ENCODE data around the gene SUMO2.
"Not testable (repeated sequence)": the region's sequence is repeated elsewhere in the genome, so short reads cannot be mapped to it uniquely, and the experiment has no call there.

The SUMO2 gene

GRCh38 chr17:75181608-75182318 is 996 bp downstream of the SUMO2 start:
- DNase-seq (ENCODE audit: low spot score), result peak; percentile 15

GRCh38 chr17:75181110-75181509 is 1.6 kb downstream of the SUMO2 start:
- no peak for DNase-seq (ENCODE audit: low spot score)

- DNase-seq (ENCODE audit: low spot score), result no peak
Observed at GRCh38 chr17:75178453-75178852, 4.3 kb downstream of the SUMO2 start.

- no peak for DNase-seq (ENCODE audit: low spot score)
Observed at GRCh38 chr17:75176625-75177024, 6.1 kb downstream of the SUMO2 start.

DNA sequence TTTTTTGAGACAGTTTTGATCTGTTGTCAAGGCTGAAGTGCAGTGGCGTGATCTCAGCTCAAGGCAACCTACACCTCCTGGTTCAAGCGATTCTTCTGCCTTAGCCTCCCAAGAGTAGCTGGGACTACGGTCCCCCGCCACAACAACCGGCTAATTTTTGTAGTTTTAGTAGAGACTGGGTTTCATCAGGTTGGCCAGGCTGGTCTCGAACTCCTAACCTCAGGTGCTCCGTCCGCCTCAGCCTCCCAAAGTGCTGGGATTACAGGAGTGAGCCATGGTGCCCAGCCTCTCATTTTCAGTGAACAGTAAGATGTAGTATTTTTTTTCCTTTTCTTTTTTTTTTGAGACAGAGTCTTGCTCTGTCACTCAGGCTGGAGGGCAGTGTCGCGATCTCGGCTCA is 7.8 kb downstream of the SUMO2 start:
- no peak for DNase-seq (ENCODE audit: low spot score)

DNA sequence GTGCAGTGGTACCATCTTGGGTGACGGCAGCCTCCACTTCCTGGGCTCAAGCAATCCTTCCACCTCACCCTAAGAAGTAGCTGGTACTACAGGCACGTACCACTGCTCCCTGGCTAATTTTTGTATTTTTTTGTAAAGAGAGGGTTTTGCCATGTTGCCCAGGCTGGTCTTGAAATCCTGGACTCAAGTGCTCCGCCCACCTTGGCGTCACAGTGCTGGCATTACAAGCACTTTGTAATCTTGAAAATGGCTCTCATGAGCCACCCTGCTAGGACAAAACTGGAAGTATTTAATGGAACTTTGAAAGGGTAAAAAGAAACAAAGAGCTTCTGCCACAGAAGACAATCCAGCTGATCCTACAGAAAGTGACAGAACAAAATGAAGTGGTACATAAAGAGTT is 9.2 kb downstream of the SUMO2 start:
- no peak for DNase-seq (ENCODE audit: low spot score)

- DNase-seq (ENCODE audit: low spot score), result no peak
Observed at GRCh38 chr17:75168998-75169397, 13.8 kb downstream of the SUMO2 start.

DNA sequence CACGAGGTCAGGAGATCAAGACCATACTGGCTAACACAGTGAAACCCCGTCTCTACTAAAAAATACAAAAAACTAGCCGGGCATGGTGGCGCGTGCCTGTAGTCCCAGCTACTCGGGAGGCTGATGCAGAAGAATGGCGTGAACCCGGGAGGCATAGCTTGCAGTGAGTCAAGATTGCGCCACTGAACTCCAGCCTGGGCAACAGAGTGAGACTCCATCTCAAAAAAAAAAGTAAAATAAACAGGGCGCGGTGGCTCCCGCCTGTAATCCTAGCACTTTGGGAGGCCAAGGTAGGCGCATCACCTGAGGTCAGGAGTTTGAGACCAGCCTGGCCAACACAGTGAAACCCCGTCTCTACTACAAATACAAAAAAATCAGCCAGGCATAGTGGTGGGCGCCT is 18.2 kb downstream of the SUMO2 start:
- not testable (repeated sequence) for DNase-seq (ENCODE audit: low spot score)

- no peak for DNase-seq (ENCODE audit: low spot score)
Observed at GRCh38 chr17:75163074-75163473, 19.7 kb downstream of the SUMO2 start.

- no peak for DNase-seq (ENCODE audit: low spot score)
Observed at GRCh38 chr17:75160211-75160610, 22.5 kb downstream of the SUMO2 start.

DNA sequence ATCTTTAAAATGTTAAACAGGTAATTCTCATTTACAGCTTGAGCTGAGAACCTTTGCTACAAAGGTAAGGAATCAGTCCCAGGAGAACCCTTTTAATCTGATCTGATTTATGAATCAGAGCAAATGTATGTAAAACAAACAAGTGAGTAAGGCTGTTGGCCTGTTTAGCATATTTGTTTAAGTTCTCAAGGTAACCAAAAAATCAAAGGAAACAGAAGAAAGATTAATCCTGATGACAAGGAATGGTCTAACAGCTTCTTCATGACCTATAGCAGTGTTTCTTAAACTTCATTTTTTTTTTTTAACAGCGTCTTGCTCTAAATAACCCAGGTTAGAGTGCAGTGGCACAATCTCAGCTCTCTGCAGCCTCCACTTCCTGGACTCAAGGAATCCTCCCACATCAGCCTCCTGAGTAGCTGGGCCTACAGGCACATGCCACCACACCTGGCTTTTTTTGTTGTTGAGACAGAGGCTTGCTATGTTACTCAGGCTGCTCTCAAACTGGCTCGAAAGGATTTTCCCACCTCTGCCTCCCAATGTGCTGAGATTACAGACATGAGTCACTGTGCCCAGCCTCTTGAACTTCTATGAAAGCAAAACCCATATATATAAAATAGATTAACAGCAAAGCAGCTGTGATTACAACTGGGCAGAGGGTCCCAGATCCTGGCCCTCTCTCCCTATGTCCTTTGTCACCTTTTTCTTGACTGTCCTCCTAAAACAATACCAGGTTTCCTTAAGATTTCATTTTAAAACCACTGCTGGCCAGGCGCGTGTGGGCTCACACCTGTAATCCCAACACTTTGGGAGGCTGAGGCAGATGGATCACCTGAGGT is 23.3 kb downstream of the SUMO2 start:
- no peak for DNase-seq (ENCODE audit: low spot score)

DNA sequence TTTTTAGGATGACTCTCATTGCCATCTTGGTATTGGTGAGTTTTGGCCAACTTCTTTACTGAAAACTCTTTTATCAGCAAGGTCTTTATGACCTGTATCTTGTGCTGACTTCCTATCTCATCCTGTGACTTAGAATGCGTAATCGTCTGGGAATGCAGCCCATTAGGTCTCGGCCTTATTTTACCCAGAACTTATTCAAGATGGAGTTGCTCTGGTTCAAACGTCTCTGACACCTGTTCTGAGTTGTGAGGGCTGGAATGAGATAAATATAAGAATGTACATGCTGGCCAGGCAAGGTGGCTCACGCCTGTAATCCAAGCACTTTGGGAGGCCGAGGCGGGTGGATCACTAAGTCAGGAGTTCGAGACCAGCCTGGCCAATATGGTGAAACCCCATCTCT is 24.3 kb downstream of the SUMO2 start:
- DNase-seq (ENCODE audit: low spot score), result not testable (repeated sequence)

GRCh38 chr17:75155191-75155601 is 27.6 kb downstream of the SUMO2 start:
- DNase-seq (ENCODE audit: low spot score), result no peak

DNA sequence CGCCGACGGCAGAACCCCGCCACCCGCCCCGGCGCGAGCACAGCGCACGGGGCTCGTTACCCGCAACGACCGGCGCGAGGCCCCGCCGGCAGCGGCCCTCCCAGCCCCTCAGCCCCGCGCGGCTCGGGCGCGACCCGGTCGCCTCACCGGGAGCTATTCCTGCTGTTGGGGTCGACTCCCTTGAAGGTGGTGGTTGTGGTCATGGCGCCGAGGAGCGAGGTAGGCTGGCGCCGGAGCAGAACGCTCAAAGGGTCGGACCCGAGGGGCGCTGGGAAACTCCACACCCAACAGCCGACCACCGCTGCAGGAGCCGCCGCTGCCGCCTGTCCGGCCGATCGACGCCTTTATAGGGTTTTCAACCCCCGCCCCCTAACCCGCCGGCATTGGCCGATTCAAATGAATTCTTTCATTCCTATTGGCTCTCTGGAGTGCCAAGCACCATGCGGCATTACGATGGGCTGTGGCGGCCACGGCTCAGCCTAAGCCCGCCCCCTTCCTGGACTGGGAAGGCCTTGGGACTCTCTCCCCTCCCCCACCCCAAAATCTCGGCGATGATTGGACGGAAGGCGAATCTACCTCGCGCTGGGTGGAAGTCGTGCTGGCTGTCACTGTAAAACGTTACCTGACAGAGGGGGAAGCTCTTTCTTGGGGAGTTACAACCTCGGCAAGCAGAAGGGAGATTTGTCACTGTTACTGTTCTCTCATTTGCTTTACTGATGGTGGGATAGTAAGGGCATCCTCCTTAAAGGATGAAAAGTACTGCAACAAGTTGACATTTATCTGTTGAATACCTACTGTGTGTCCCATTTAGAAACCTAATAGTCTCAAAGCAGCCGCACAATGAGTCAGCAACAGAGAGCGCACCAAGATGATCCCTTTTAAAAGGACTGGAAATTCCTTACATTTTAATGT is 28.3 kb downstream of the SUMO2 start, which contains the start of gene JPT1:
JPT1 (minus strand) TSS at position 318 of the 912 bp plus-strand sequence; CDS start at position 203, 115 bp downstream.
- peak; percentile 99 for DNase-seq (ENCODE audit: low spot score)

DNA sequence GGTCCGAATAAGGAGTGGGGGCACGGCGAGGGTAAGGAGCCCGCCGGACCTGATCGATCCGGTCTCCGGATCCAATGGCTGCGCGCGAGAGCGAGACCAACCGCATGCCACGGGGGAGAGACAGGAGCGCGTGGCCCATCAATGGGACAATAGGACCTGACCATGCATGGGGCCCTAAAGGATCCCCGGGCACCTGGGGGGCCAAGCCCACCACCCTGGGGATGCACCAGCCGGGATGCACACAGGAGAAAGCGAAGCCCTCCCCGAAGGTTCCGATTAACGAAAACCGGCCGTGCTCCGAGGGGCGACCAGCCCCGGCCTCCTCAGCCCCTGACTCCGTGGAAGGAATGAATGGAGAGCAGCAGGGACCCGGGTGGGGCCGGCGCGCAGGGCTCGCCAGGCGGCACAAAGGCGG is 29.0 kb downstream of the SUMO2 start:
- DNase-seq (ENCODE audit: low spot score), result no peak

DNA sequence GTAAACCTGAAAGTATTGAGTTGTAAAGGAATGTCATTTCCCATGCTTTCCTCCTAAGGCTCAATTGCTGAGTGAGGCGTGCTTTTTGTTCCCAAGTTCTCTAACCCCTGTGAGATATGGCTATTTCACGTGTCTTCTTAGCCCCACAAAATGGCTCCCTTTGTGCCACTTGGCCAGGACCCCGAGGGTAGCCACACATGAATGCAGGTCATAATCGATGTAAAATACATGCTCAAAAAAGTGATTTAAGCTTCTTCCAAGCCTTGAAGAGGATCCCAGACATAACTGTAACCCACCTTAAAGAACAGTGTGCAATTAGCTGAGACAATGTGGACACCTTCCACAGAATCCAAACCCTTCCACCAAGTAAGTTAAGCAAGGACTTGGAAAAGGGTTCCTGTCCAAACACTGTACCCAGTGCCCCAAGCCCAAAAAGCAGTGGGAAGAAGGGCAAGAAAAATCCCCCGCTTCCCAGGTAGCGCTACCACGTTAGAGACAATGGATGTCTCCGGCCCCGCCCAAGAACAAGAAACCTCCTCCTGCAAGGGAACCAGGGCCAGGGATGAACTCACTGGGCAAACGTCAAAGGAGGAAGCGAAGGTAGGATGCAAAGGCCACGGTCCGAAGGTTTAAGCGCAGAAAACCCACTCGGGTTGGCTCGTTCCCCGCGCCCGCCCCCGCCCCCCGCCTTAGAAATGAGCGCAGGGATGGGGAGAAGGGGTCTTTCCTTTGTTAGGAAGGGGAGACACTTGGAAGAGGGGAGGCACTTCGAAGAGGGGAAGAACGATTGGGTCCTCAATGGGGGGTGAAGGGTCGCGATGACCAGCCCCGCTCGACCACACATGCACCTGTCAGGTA is 29.6 kb downstream of the SUMO2 start:
- no peak for DNase-seq (ENCODE audit: low spot score)

GRCh38 chr17:75152523-75152921 is 30.2 kb downstream of the SUMO2 start:
- no peak for DNase-seq (ENCODE audit: low spot score)

- no peak for DNase-seq (ENCODE audit: low spot score)
Observed at GRCh38 chr17:75151930-75152329, 30.8 kb downstream of the SUMO2 start.

DNA sequence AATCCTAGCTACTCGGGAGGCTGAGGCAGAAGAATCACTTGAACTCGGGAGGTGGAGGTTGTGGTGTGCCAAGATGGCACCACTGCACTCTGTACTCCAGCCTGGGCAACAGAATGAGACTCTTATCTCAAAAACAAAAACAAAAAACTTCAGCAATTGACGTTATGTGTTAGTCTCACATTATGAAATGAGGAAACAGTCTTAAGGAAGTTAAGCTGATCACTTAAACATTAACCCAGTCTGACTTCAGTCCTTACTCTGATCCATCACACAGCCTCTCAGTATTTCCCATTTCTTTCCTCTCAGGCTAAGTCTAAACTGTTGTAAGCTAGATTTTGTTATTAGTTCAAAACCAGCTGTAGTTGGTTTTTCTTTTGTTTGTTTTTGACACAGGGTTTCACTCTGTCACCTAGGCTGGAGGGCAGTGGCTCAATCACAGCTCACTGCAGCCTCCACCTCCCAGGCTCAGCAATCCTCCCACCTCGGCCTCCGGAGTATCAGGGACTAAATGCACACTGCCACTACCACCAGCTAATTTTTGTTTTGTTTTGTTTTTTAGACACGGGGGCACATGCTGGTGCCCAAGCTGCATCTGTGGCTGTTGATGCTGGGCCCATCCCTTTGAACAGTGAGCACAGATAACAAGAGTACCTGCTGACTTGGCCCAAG is 34.7 kb downstream of the SUMO2 start:
- DNase-seq (ENCODE audit: low spot score), result no peak

DNA sequence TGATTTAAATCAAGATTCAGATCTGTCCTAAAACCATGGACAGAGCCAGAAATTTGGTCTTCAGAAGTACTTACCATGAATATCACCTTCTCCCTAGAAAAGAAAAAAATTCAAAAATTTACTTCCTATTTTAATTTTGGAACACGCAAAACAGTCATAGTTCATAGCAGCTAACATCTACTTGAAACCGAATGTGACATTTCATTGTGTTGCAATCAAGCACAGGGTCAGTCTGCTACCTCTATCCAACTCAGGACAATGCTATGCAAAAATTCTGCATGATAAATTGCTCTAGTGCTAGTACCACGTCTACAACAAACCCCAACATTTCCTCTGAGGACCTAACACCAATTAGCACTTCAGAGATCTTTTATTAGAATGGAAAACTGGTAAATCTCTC is 36.2 kb downstream of the SUMO2 start:
- no peak for DNase-seq (ENCODE audit: low spot score)

All from CD4-positive, alpha-beta T cell treated with Interleukin-6 at 100 ng/mL for 8 hours (primary cell).